Testis (tissue), 3 donors: ENCODE measurements around the gene CALD1. TPM values are rescaled to one million over a fixed set of nuclear protein-coding genes. Genes with fewer than 3 reads are reported as not detected.

Experiments used
- DNase-seq: peaks from one replicate; pipeline ENCODE4 v3.0.0-alpha.2; 2019
- H3K27ac ChIP-seq, 2 donors: fragments of 200-600 bp; sonication (generic); one replicate each; pipeline ENCODE4 v1.5.1; 2019
- H3K27me3 ChIP-seq: fragments of 200-600 bp; sonication (generic); one replicate; pipeline ENCODE4 v1.5.1; 2019
- H3K36me3 ChIP-seq: fragments of 200-600 bp; sonication (generic); one replicate; pipeline ENCODE4 v1.5.1; 2017; ENCODE audit warnings: low read depth; ENCODE audit errors: missing control alignments
- H3K4me1 ChIP-seq: fragments of 200-600 bp; sonication (generic); one replicate; pipeline ENCODE4 v1.5.1; 2019
- H3K4me3 ChIP-seq, 2 donors: fragments of 200-600 bp; sonication (generic); one replicate each; pipeline ENCODE4 v1.5.1; 2017 to 2019
- H3K9me3 ChIP-seq: fragments of 200-600 bp; sonication (generic); one replicate; pipeline ENCODE4 v1.5.1; 2017
- CTCF ChIP-seq, 3 experiments: fragments of 450-650 bp in 2 of 3; fragments of 200-600 bp in 1 of 3; sonication (generic) in 1 of 3; IDR thresholded peaks; one replicate each; pipeline ENCODE4 v1.5.1; 2016 to 2019; ENCODE audit warnings: antibody characterized with exemption in 3 of 3, mild to moderate bottlenecking in 2 of 3, moderate library complexity in 1 of 3
- POLR2A ChIP-seq: fragments of 450-650 bp; IDR thresholded peaks from one replicate; pipeline ENCODE4 v1.6.1; 2017; ENCODE audit warnings: antibody characterized with exemption, mild to moderate bottlenecking, moderate library complexity
- WGBS, 2 donors: methylation state at CpG; one replicate each; pipeline ENCODE4 v1.1.5; 2018; 5-methylcytosine and 5-hydroxymethylcytosine counted together
- intact Hi-C: fragments of 100-400 bp; cut with DNase I; formaldehyde crosslinking; loops from one replicate; pipeline ENCODE4 v1.15.1; 2023; ENCODE audit warnings: low total_unique reads
- polyA plus RNA-seq: library from polyadenylated mRNA; stranded (reverse); fragments of 350-450 nt; fragmentation: Illumina TruSeq; extraction: RNeasy Lipid Tissue Mini Kit (QIAGEN cat#74804); gene quantifications from one replicate; pipeline ENCODE4 v1.2.3, GENCODE V29; 2014; ENCODE audit warnings: low read depth, low replicate concordance; ENCODE audit not compliant: insufficient read depth
- total RNA-seq, 2 donors: library from RNA; depleted of rRNA; stranded (reverse); fragments of >200 nt; gene quantifications; one replicate each; pipeline ENCODE4 v1.2.3, GENCODE V29; 2016

CALD1 gene
- total and polyA plus RNA-seq, 3 donors from 2014 or later = 103 to 153 (median 135) TPM

GRCh38 chr7:134741907-134742635 is 37.4 kb upstream of the CALD1 start:
- H3K4me3 ChIP-seq = no peak overlapping the region
- peak overlapping the region; percentile 64 to 81 for H3K27ac ChIP-seq
- H3K27me3 ChIP-seq = no peaks in the 10 kb centered on the region
- TF ChIP-seq POLR2A (no peak), CTCF (IDR thresholded peaks at IDR 0.05) (no peak)
- peaks cover 10% of the 10 kb centered on the region for H3K4me1 ChIP-seq
- intact Hi-C loops = loop anchor here (10.0 kb wide), 1 partner anchor 47 kb away; no protein-coding TSS in a partner anchor
- no peaks in the 10 kb centered on the region for H3K36me3 ChIP-seq
- DNase-seq = peak; percentile 18
- no peaks in the 10 kb centered on the region for H3K9me3 ChIP-seq
- 48 to 69% methylated on average over 2 to 3 of the region's 3 CpGs for WGBS, 2 donors

- peaks cover 10% of the 10 kb centered on the region for H3K4me1 ChIP-seq
Observed at GRCh38 chr7:134742688-134743350, 36.6 kb upstream of the CALD1 start.

GRCh38 chr7:134744569-134744968 is 34.9 kb upstream of the CALD1 start:
- Histone ChIP-seq H3K27me3 (no peaks in the 10 kb centered on the region), H3K9me3 (no peaks in the 10 kb centered on the region), H3K27ac (no peak overlapping the region), H3K36me3 (no peaks in the 10 kb centered on the region), H3K4me3 (no peak overlapping the region), H3K4me1 (peaks cover 10% of the 10 kb centered on the region)
- no peak for DNase-seq
- TF ChIP-seq POLR2A (no peak), CTCF (IDR thresholded peaks at IDR 0.05) (no peak)
- intact Hi-C loops = loop anchor here (10.0 kb wide), 1 partner anchor 50 kb away; no protein-coding TSS in a partner anchor
- WGBS, 2 donors = 80 to 82% methylated on average over 3 of the region's 3 CpGs

More at GRCh38 chr7:134742688-134743350, 36.6 kb upstream of the CALD1 start:
- H3K36me3 ChIP-seq = no peaks in the 10 kb centered on the region
- intact Hi-C loops = loop anchor here (10.0 kb wide), 1 partner anchor 48 kb away; no protein-coding TSS in a partner anchor
- H3K9me3 ChIP-seq = no peaks in the 10 kb centered on the region
- H3K27ac ChIP-seq = peak overlapping the region; percentile 64 to 81
- TF ChIP-seq POLR2A (no peak), CTCF (IDR thresholded peaks at IDR 0.05) (no peak)
- peak; percentile 62 for DNase-seq
- H3K4me3 ChIP-seq = no peak overlapping the region
- H3K27me3 ChIP-seq = no peaks in the 10 kb centered on the region
- 19 to 36% methylated on average over 2 of the region's 2 CpGs for WGBS, 2 donors

GRCh38 chr7:134747326-134747725 is 32.1 kb upstream of the CALD1 start:
- H3K4me3 ChIP-seq = no peak overlapping the region
- DNase-seq = no peak
- H3K4me1 ChIP-seq = peaks cover 7% of the 10 kb centered on the region
- 98% methylated on average over 4 to 5 of the region's 5 CpGs for WGBS, 2 donors
- TF ChIP-seq POLR2A (no peak), CTCF (IDR thresholded peaks at IDR 0.05) (no peak)
- no peaks in the 10 kb centered on the region for H3K27me3 ChIP-seq
- no peaks in the 10 kb centered on the region for H3K9me3 ChIP-seq
- no peaks in the 10 kb centered on the region for H3K36me3 ChIP-seq
- intact Hi-C loops = loop anchor here (10.0 kb wide), 1 partner anchor 53 kb away; no protein-coding TSS in a partner anchor
- H3K27ac ChIP-seq = no peak overlapping the region
